ENCODE measurements around the gene SNX8. TPM values are rescaled to one million over a fixed set of nuclear protein-coding genes. Genes with fewer than 3 reads are reported as not detected.

Gene SNX8
- total and polyA plus RNA-seq, 2 of the 13 experiments (the other 11 are each of a cell fraction or from before 2014, with no cell fraction given): 20.6 to 45.2 TPM

- peak; percentile 37 for TF ChIP-seq HINFP (CRISPR knock-in tag; IDR thresholded peaks at IDR 0.05; ENCODE audit: low read depth)
- TF ChIP-seq ZSCAN25 (CRISPR knock-in tag; IDR thresholded peaks at IDR 0.05): 0 out of 2 replicates have a peak, but pooled peaks have one; percentile 42
- TF ChIP-seq CEBPG (CRISPR knock-in tag; IDR thresholded peaks at IDR 0.05): peak; percentile 40; the same call in 1 of the 2 replicates
- TF ChIP-seq MTA3 (CRISPR knock-in tag; IDR thresholded peaks at IDR 0.05): no peak
- peak; percentile 86; the same call in 1 of the 2 replicates for TF ChIP-seq CERS6 (CRISPR knock-in tag; IDR thresholded peaks at IDR 0.05)
- TF ChIP-seq CCDC6 (CRISPR knock-in tag; IDR thresholded peaks at IDR 0.05): no peak
- no peak for TF ChIP-seq U2AF2 (IDR thresholded peaks at IDR 0.05; ENCODE audit: low read depth, low read length)
- TF ChIP-seq ZNF704 (CRISPR knock-in tag; IDR thresholded peaks at IDR 0.05; ENCODE audit: borderline replicate concordance): peak; percentile 94
- TF ChIP-seq HCFC1 (IDR thresholded peaks at IDR 0.05; ENCODE audit: low read depth, low read length): no peak
- no peak for TF ChIP-seq FOXP1 (IDR thresholded peaks at IDR 0.05)
- TF ChIP-seq FOXP1 (CRISPR knock-in tag; IDR thresholded peaks at IDR 0.05): no peak
- no peak; the same call in 1 of the 2 replicates for TF ChIP-seq ZNF136 (CRISPR knock-in tag; IDR thresholded peaks at IDR 0.05; ENCODE audit: low read depth)
- no peak for TF ChIP-seq FIP1L1 (IDR thresholded peaks at IDR 0.05; ENCODE audit: borderline replicate concordance, insufficient read depth, low read depth, low read length)
- no peak for TF ChIP-seq HOXA7 (CRISPR knock-in tag; IDR thresholded peaks at IDR 0.05)
- TF ChIP-seq REL (CRISPR knock-in tag; conservative IDR thresholded peaks at IDR 0.05): 0 out of 2 replicates have a peak, but pooled peaks have one; percentile 61
- peak; percentile 71; the same call in 1 of the 2 replicates for TF ChIP-seq THAP9 (CRISPR knock-in tag; IDR thresholded peaks at IDR 0.05; ENCODE audit: borderline replicate concordance)
- TF ChIP-seq ZBTB46 (CRISPR knock-in tag; IDR thresholded peaks at IDR 0.05; ENCODE audit: borderline replicate concordance): no peak
- TF ChIP-seq ZBTB34 (CRISPR knock-in tag; IDR thresholded peaks at IDR 0.05): no peak
- TF ChIP-seq NPAS2 (CRISPR knock-in tag; IDR thresholded peaks at IDR 0.05; ENCODE audit: borderline replicate concordance): no peak
- TF ChIP-seq MTF2 (CRISPR knock-in tag; IDR thresholded peaks at IDR 0.05; ENCODE audit: borderline replicate concordance): no peak
- TF ChIP-seq MED13 (CRISPR knock-in tag; IDR thresholded peaks at IDR 0.05): 0 out of 2 replicates have a peak, but pooled peaks have one; percentile 64
- peak; percentile 94 for TF ChIP-seq ZFP90 (CRISPR knock-in tag; IDR thresholded peaks at IDR 0.05; ENCODE audit: borderline replicate concordance)
These were observed 39.6 kb upstream of the SNX8 start (continued) for GRCh38 chr7:2353936-2354185.

Data from HepG2 (cell line).